HG03103 (cell line): ENCODE measurements around the gene SYCN.
"Not testable (repeated sequence)": the region's sequence is repeated elsewhere in the genome, so short reads cannot be mapped to it uniquely, and the experiment has no call there.

Experiments used
- ATAC-seq: cut with Tn5 transposase; IDR thresholded peaks from one replicate; pipeline ENCODE4 v1.9.1; 2021; ENCODE audit warnings: low read depth; ENCODE audit not compliant: unreplicated experiment

The SYCN gene

GRCh38 chr19:39230096-39230764 is 26.2 kb upstream of the SYCN start:
- ATAC-seq = no peak

- ATAC-seq = no peak
These were observed 20.8 kb upstream of the SYCN start for GRCh38 chr19:39224910-39225309.

GRCh38 chr19:39223703-39224279 is 19.7 kb upstream of the SYCN start:
- ATAC-seq = no peak

GRCh38 chr19:39219108-39219507 is 15.0 kb upstream of the SYCN start:
- ATAC-seq = not testable (repeated sequence)

GRCh38 chr19:39218230-39219007 is 14.4 kb upstream of the SYCN start:
- ATAC-seq = no peak

- ATAC-seq = no peak
These were observed 13.0 kb upstream of the SYCN start for GRCh38 chr19:39217094-39217493.

GRCh38 chr19:39215323-39215722 is 11.3 kb upstream of the SYCN start:
- not testable (repeated sequence) for ATAC-seq

- ATAC-seq = no peak
These were observed 8.3 kb upstream of the SYCN start for GRCh38 chr19:39212375-39212742.

- ATAC-seq = no peak
These were observed 7.8 kb upstream of the SYCN start for GRCh38 chr19:39211731-39212374.

- no peak for ATAC-seq
These were observed 5.1 kb upstream of the SYCN start for GRCh38 chr19:39209196-39209595.

GRCh38 chr19:39208175-39208795 is 4.2 kb upstream of the SYCN start:
- no peak for ATAC-seq

GRCh38 chr19:39207293-39207836 is 3.3 kb upstream of the SYCN start:
- no peak for ATAC-seq

- ATAC-seq = no peak
These were observed 2.1 kb upstream of the SYCN start for GRCh38 chr19:39206122-39206521.

- ATAC-seq = no peak
These were observed 1.3 kb upstream of the SYCN start for GRCh38 chr19:39205449-39205764.

- ATAC-seq = no peak
These were observed 1.1 kb downstream of the SYCN start for GRCh38 chr19:39202998-39203355.

GRCh38 chr19:39200803-39201115 is 3.3 kb downstream of the SYCN start:
- ATAC-seq = no peak

GRCh38 chr19:39200066-39200802 is 3.8 kb downstream of the SYCN start:
- ATAC-seq = no peak

GRCh38 chr19:39199025-39199424 is 5.0 kb downstream of the SYCN start:
- no peak for ATAC-seq

GRCh38 chr19:39197808-39198207 is 6.3 kb downstream of the SYCN start:
- ATAC-seq = no peak

GRCh38 chr19:39196860-39197562 is 7.1 kb downstream of the SYCN start, which contains the start of gene NCCRP1:
Gene NCCRP1 (plus strand): TSS chr19:39196964. CDS start chr19:39196983, 19 bp downstream.
- ATAC-seq = no peak
